HG03565 (cell line): Measurements from ENCODE around the gene DUOXA1.
"Not testable (repeated sequence)": the region's sequence is repeated elsewhere in the genome, so short reads cannot be mapped to it uniquely, and the experiment has no call there.

ENCODE experiments used
- ATAC-seq: cut with Tn5 transposase; IDR thresholded peaks from one replicate; pipeline ENCODE4 v1.9.1; 2021; ENCODE audit warnings: mild to moderate bottlenecking, moderate library complexity; ENCODE audit not compliant: unreplicated experiment

Gene DUOXA1

DNA sequence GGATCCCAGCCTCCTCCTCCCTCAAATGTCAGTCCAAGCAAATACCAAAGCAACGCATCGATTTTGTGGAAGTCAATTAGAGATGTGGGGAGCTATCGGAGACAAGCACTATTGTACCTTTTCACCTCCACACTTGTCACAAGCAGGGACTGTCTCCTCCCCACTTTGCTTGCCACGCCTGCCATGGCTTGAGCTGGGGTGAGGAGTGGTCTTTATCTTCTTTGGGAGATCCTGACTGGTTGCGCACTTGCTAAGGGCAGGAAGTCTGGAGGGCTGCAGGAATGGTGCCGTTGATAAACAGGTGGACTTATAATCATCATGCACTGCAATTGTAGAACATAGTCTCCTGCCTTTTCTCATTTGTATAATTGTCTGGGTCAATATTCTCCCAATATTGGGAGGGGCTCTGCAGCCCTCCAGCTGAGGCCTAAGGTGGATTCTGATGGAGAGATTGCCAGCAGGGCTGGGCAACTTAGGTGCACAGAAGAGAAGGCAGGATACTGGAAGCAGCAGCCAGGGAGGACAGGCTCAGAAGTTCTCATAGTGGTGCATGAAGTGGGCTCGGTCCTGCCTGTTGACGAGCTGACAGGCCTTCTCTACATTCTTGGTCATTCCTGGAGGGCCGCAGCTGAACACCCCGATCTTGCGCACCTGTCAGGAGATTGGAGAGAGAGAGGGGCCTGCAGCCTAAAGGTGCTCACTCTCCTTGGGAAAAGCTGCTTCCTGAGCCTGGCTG lies 35.9 kb downstream of the DUOXA1 start:
- no peak for ATAC-seq

DNA sequence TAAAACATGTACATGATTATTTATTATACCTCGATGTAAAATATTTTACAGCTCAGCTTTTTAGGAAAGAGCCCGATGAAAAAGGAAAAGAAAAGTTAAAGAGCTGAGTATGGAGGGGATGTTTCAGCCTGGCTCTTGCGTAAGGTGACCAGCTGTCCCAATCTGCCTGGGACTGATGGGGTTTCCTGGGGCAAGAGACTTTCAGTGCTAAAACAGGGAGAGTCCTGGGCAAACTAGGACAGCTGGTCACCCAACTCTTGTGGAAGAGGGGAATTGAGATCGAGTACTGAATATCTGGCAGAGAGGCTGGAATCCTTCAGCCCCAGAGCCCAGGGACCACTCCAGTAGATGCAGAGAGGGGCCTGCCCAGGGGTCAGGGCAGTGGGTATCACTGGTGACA lies 36.7 kb downstream of the DUOXA1 start:
- ATAC-seq = no peak

GRCh38 chr15:45091576-45091975 lies 38.1 kb downstream of the DUOXA1 start:
- ATAC-seq = no peak

DNA sequence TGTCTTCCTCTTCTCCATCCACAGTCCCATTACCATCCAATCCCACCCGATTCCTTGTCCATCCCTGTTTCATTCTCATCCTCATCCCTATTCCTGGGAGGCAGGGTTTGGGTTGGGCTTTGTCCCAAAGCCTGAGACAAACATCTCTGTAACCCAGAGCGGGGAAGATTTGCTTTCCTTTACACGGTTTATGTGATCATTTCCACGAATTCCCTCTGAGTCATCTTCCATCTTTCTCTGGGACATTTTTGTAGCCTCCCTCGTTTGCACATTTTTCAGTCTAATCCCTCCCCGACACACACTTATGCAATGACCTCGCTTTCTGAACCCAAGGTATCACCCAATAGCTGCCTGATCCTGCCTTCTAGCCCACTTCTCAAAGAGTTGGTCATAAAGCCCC lies 38.5 kb downstream of the DUOXA1 start:
- ATAC-seq = no peak

DNA sequence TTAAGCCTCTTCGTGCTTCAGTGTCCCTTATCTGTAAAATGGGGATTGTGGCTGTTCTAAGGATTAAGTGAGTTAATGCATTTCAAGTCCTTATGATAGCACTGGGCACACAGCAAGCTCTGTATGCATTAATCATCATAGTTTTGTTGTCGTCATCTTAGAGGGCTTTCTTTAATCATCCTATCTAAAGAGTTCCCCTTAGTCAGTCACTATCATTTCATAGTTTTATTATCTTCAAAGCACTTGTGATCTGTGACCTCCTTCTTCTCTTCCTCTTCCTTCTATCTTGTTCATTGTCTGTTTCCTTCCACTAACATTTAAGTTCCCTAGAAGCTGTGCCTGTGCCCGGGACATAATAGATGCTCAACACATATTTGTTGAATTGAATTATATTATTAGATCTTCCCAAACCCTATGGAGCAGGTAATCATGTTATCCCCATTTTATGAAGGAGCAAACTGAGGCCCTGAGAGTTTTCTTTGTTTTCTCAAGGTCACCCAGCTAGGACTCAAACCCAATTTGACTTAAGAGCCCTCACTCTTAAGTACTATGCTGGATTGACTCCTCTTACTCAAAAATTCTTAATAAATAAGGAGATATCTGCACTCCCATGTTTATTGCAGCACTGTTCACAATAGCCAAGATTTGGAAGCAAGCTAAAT lies 39.8 kb downstream of the DUOXA1 start:
- ATAC-seq = no peak

DNA sequence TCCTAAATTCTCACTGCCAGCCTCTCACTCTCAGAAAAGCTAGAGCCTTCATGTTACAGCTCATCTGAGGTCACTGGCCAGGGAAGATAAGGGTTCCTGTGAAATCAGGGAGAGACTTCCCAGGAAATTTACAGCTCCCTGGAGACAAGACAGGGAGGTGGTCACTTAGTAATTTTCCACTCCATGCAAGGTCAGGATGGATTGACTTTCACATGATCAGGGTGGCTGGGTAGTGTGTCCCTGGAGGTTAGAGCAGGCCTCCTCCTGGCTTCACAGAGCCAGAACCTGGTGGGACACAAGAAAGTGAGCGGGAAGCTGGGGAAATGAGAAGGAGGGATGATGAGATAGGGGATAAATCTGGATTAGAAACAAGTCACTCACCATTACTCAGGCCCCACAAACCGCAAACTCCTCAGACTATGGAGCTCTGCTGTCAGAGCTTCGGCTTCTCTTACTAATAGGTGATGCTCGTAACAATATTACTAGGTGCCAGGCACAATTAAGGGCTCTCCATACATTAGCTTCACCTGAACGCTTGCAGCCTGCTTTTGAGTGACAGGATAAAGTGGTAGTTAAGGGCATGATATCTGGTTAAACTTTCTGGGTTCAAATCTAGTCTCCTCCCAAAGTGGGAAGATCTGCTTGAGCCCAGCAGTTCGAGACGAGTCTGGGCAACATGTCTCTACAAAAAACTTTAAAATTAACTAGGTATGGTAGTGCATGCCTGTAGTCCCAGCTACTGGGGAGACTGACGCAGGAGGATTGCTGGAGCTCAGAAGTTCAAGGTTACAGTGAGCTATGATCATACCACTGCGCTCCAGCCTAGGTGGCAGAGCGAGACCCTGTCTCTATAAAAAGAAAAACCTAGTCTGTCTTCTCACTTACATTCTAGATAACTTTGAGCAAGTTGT lies 40.6 kb downstream of the DUOXA1 start:
- no peak for ATAC-seq

- ATAC-seq = no peak
These were observed 42.2 kb downstream of the DUOXA1 start for GRCh38 chr15:45087513-45087912.

GRCh38 chr15:45084163-45084562 lies 45.5 kb downstream of the DUOXA1 start:
- no peak for ATAC-seq

- ATAC-seq = no peak
These were observed 46.5 kb downstream of the DUOXA1 start for GRCh38 chr15:45083223-45083622.

- ATAC-seq = not testable (repeated sequence)
These were observed 47.3 kb downstream of the DUOXA1 start for GRCh38 chr15:45082412-45082811.

DNA sequence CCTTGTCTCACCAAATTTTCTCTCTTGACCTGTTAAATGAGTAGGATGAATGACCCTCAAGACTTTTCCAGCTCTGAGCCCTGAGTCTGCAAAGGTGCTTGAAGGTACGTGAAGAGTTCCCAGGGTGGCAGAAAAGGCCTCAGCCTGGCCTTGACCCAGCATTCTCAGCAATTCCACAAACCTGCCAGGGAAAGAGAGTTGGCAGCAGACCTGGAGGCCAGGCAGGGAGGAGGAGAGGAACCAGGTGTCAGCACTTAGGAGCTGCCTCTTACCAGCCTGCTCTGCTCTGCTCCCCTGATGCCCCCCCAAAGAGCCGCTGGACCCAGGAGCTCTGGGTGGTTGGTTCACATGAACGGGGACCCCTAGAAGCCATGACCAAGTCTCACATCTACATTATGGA lies 49.1 kb downstream of the DUOXA1 start:
- ATAC-seq = not testable (repeated sequence)

DNA sequence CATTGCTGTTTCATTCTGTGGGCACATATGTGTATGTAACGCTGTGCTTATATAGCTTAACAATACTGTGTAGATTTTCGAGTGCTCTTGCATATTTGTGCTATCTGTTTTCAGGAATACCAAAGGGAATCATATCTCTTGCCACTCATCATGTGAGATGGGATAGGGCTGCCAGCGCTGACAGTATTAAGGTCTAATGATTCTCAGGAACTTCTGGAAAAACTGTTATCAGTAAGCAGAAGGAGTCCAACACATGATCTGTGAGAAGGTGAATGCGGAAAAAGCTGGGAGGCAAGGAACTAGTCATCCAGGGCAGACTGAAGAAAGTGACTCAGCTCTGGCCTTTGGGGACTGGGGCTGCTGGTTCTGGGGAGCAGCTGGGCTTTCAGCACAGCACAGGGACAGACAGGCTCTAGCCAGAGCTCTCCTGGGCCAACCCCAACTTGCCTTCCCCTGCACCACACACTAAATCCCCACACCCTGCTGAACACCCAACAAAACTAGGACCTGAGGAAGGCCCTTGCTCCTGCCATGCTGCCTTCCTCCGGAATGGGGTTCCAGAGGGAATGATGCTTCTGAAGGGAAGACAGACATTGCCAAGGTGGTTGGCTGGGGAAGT lies 49.9 kb downstream of the DUOXA1 start:
- not testable (repeated sequence) for ATAC-seq

DNA sequence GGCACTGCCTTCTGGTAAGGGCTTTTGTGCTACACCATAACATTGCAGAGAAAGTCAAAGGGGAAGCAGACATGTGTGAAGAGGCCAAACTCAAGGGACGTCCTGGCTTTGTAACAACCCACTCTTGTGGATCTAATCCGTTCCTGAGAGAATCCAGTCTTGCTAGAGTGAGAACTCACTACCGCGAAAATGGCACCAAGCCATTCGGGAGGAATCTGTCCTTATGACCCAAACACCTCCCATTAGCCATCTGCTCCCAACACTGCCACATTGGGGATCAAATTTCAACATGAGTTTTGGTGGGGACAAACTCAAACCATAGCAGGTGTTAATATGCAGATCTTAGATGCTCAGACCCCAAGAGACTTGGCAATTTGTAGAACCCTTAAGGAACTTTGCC lies 50.5 kb downstream of the DUOXA1 start:
- ATAC-seq = not testable (repeated sequence)

- ATAC-seq = not testable (repeated sequence)
These were observed 52.3 kb downstream of the DUOXA1 start for GRCh38 chr15:45077391-45077790.

DNA sequence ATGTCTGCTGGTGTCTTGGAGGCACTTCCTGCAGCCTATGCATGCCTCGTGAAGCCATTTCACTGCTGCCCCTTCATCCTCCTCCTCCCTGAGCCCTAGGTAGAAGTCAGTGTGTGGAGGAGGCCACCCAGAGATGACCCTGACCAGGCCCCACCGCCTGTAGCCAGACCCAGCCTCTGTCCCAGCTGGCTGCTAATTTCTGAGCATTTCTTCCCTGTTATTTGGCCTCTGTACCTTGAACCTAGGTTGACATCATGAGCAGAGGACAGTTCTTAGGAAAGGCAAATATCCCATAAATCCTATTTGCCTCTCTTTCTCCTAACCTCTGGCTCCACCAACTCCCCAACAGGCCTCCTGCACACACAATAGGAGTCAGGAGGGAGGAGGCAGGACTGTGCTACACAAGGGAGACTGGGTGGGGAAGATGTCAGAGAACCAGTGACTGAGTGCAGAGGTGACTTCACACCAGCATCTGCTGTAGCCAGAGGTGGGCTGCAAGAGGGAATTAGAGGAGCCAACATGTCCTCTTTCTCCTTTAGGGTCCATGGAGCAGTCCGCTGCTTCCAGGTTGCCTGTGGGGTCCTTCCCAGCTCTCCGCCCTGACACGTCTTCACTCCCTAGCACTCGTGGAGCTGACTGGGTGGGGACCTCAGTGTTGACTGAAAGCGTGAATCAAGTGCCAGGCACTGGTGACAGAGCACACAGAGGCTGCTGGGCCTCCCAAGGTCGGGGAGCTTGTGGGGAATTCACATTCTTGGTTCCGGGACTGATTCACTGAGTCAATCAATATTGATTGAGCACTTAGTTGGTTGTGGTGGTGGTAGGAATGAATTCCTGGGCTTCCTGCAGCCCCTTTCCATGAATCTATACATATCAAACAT lies 54.0 kb downstream of the DUOXA1 start:
- ATAC-seq = not testable (repeated sequence)

DNA sequence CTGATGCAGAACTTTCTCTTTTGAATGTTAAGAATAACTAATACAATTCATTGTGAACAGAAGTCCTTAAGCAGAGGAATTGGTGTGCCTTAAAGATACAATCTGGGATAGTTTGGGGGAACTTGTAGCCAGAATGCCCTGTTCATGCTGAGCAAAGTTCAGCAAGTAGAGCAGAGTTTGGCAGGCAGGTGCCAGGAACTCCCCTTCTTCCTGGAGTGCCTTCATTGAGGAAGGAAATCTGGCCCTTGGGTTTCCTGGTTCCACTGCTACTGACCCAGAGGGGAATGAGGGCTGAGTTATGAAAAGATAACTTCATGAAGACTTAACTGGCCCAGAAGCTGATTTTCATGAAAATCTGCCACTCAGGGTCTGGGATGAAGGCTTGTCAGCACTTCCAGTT lies 56.1 kb downstream of the DUOXA1 start:
- ATAC-seq = not testable (repeated sequence)

DNA sequence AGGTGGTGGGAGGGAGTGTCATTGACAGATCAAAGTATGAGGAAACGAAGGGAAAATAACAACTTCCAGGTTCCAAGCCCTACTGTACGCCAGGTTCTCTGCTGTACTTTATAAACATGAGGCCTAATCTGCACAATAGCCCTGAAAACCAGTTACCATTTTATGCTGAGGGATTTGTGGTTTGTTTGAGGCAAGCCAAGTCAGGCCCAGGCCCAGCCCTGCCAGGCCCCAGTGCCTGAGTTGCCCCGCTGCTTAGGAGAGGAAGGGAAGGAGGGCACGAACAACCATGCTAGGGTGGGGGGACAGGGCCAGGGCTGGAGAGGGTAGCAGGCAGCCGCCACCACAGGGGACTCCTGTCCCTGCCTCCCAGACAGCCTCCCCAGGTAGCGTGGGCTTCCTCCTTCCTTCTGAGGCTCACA lies 59.7 kb downstream of the DUOXA1 start:
- not testable (repeated sequence) for ATAC-seq
